HFF-Myc (cell line): ENCODE results near the gene CLDN20.
"Not testable (repeated sequence)": the region's sequence is repeated elsewhere in the genome, so short reads cannot be mapped to it uniquely, and the experiment has no call there.

ENCODE experiments used
- DNase-seq: peaks from one replicate; pipeline ENCODE4 v3.0.0-alpha.2; 2011; ENCODE audit warnings: low read depth; ENCODE audit errors: extremely low read depth
- H3K4me3 ChIP-seq: replicated peaks from 2 replicates; pipeline ENCODE4 v1.5.1; 2011; ENCODE audit warnings: low read depth, mild to moderate bottlenecking, control low read depth, low read length
- CTCF ChIP-seq: IDR thresholded peaks from 2 replicates; pipeline ENCODE4 v1.5.1; 2012; ENCODE audit warnings: mild to moderate bottlenecking, low read depth, low read length, control low read depth; ENCODE audit errors: missing control alignments

The CLDN20 gene, protein sequence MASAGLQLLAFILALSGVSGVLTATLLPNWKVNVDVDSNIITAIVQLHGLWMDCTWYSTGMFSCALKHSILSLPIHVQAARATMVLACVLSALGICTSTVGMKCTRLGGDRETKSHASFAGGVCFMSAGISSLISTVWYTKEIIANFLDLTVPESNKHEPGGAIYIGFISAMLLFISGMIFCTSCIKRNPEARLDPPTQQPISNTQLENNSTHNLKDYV

GRCh38 chr6:155263373-155264063 is at the start of gene CLDN20:
Gene CLDN20 (plus strand): TSS chr6:155264013. CDS start chr6:155275720, 11,707 bp downstream.
- no peak within 1 kb of the TSS for H3K4me3 ChIP-seq
- no peak for TF ChIP-seq CTCF
- DNase-seq = no peak

DNA sequence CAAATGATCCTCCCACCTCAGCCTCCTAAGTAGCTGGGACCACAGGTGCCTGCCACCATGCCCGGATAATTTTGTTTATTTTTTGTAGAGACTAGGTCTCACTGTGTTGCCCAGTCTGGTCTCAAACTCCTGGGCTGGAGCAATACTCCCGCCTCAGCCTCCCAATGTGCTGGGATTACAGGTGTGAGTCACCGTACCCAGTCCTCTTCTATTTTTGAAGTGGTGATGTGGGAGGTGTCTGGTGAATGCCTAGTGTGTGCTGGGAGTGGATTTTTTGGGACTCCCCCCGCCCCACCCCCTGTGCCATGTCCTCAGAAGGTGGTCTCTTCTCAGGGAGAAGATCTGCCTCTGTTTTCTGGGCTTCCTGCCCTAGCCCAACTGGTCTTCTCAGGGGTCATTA is 47.9 kb upstream of the CLDN20 start:
- TF ChIP-seq CTCF = no peak
- no peak for DNase-seq

DNA sequence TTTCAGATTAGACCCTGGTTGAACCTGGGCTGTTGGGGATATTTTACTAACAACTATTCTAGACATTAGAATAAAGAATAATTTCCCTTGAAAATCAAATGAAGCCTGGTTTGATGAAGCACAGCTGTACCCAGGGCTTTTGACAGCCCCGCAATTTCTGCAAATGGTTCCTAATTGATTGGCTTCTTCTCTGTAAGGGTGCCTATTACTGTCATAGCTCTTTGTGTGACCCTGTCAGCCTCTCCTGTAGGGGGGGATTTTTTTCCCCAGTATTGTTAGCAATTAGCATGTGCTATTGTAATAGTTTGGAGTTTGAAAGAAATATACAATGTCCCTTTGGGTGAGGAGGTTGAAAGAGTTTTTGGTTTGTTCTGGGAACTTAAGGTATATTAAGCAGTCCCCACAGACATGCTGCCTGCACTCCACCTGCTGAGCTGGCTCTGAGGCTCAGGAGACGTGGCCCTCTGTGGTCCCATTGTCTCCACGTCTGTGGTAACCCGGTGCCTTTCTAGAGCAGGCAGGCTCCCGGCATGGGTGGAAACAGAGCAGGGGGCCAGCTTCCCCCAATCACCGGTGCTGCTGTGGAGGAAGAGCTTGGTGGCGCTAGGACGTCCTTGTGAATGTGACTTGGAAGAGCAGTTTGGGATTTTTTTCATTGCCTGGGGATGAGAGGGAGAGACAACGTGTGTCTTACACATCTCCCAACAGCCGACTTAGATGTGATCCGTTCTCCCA is 47.3 kb upstream of the CLDN20 start:
- no peak for TF ChIP-seq CTCF
- DNase-seq = no peak

More for the DNA sequence above, 47.9 kb upstream of the CLDN20 start:
- H3K4me3 ChIP-seq = no peak overlapping the region

GRCh38 chr6:155218711-155219110 is 45.1 kb upstream of the CLDN20 start:
- not testable (repeated sequence) for DNase-seq, H3K4me3 ChIP-seq

More for the DNA sequence above, 47.3 kb upstream of the CLDN20 start:
- no peak overlapping the region for H3K4me3 ChIP-seq

DNA sequence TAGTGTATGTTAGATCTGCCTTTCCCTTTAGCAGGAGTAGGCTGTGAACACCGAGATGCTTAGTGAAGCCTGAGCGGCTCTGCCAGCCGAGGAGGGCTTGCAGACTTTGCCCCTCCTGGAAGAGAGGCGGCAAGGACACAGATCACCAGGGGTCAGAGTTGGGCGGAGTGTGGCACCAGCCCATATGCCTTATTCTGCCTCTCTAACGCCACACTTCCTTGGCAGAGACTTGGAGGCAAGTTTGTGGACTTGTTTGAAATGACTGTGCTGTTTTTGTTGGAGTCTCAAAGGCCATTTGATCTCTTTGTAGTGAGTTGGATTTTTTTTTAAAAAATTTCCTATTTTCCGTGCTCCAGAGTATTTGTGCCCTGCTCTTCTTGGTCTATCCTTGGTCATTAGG is 44.5 kb upstream of the CLDN20 start:
- no peak for DNase-seq
- no peak for TF ChIP-seq CTCF
- no peak overlapping the region for H3K4me3 ChIP-seq

- no peak for DNase-seq
- TF ChIP-seq CTCF = no peak
Measured at GRCh38 chr6:155219858-155220301, 43.9 kb upstream of the CLDN20 start.

GRCh38 chr6:155221086-155221485 is 42.7 kb upstream of the CLDN20 start:
- H3K4me3 ChIP-seq = no peak overlapping the region
- TF ChIP-seq CTCF = no peak
- DNase-seq = no peak

More at GRCh38 chr6:155219858-155220301, 43.9 kb upstream of the CLDN20 start:
- no peak overlapping the region for H3K4me3 ChIP-seq
